Activated T-helper 1 cell treated with anti-CD3 and anti-CD28 coated beads, Interleukin-2, amount 50 U/mL, for 16 hours (primary cell): Measurements from ENCODE around the gene AMOTL2.

Experiments used
- DNase-seq, 2 donors: peaks; one replicate each; pipeline ENCODE4 v3.0.0-alpha.2; 2020; ENCODE audit warnings: low read depth in 1 of 2, low spot score in 1 of 2

Gene AMOTL2

DNA sequence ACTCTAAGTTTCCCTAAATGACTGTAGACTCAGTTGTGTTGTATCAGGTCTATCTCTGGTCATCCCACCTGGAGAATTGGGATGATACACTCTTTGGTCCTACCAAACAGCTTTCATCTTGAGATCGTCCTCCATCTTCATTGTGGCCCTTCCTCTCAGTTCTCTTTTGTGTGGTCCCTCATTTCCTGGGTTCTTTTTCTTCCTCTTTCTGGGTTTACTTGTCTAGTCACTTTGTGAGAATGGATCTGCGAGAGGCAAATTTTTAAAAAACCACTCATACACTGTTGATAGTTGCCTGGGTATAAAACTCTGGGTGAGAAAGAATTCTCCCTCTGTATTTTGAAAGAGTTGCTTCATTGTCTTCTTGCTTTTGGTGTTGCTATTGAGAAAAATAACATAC lies 6.0 kb upstream of the AMOTL2 start:
- no peak for DNase-seq

- no peak for DNase-seq
Observed at GRCh38 chr3:134378818-134379217, 4.6 kb upstream of the AMOTL2 start.

- no peak for DNase-seq
Observed at GRCh38 chr3:134378384-134378783, 4.1 kb upstream of the AMOTL2 start.

GRCh38 chr3:134377896-134378295 lies 3.6 kb upstream of the AMOTL2 start:
- DNase-seq: no peak

- DNase-seq: no peak
Observed at GRCh38 chr3:134376786-134377426, 2.7 kb upstream of the AMOTL2 start.

- no peak for DNase-seq
Observed at GRCh38 chr3:134376385-134376765, 2.1 kb upstream of the AMOTL2 start.

DNA sequence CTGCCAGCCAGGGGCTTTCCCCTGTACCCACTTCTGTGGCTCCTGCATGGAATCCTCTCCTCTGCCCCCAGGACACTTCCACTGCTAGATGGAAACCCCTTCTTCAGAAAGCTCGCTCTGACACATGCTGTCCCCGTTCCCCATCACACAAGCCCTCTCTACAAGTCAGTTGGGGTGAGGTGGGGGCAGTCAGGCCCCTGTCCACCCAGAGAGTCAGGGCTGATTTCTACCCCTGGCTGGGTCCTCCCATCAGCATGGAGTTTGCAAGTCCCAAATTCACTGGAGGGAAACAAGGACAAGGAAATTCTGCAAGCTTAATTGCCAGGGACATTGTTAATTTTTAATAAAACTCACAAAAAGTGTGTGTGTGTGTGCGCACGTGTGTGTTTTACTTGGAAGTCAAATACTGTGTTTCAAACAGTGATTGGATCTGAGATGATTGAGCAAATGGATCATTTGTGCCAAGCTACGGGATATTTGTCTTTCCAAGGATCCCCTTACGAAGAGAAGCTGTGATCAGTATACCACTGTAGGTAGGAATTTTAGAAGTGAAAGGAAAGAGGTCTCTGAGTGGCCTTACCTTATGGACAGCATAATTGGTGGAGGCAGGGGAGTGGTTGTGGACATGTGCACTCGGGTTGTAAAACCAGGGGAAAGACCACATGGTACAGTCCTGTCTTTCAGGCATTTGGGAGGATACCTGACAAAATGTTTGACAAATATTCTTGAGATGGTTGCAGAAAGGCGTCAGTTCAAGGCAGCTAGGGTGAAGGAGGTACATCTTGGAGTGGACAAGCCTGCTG lies 1.5 kb upstream of the AMOTL2 start:
- DNase-seq: no peak

- no peak for DNase-seq
Observed at GRCh38 chr3:134374791-134375581, 739 bp upstream of the AMOTL2 start.

- no peak for DNase-seq
Observed at GRCh38 chr3:134373271-134374104, 759 bp downstream of the AMOTL2 start.

DNA sequence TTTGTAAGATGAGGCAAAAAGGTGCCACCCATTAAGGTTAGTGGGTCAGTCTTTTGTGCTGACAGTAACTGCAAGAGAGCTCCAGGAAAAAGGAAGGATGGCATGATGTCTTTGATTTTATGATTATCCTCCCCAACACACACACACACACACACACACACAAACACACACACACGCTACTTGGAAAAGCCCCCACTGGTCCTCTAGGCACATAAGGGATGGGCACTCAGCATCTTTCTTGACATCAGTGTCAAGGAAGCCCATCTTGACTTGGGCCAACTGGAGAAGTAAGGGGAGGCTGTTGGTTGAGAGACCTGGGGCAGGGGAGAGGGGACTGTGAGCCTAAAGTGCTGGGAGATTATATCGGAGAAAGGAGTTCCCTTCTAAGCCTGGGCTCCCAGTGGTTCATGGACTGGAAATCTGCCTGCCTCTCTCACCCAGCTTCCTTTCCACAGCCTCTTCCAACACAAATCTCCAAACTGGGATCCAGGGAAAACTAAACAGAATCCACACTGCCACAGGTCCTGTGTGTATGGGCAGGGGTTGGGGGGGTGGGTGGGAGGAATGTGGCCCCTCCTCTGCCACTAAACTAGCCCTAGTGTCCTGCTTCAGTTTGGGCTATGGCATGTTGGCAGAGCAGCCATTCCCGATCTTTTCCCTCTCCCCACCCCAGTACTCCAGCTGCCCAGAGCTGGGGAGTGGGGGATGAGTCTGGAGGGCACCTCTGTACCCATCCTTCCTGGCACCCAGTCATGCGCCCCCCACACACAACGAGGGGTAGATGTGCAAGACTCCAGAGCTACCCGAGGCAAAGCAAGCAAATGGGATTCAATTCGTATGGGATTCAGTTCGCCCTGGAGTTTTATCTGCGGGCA lies 1.6 kb downstream of the AMOTL2 start:
- DNase-seq: no peak

DNA sequence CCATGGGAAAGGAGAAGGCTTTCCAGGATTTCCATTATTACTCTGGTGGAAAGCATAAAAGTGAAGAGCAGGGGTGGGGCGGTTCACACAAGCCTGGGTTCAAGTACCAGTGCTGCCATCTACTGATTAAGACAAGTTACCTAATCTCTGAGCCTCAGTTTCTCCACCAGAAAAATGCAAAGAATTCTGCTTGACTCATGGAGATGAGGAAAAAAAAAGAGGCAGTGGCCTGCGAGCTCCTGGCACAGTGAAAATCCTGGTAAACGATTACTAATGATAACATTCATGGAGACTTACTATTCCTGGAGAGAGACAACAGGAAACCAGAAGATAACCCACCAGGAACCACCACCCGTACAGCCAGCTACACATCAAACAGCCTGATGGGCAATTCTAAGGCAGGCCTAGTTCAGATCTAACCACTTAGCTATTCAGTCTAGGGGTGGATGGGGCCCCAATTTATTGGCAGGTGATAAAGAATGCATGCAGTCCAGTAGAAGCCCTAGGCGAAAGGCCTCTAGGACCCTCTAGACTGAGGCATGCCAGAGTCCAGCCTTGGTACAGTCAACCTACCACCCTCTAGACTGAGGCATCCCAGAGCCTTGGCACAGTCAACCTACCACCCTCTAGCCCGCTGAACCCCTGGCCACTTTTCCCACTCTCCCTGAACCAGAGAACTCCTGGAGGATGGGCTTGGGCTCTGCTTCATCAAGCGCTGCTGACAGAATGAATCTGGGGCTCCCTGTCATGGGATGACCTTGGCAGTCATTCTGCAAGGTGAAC lies 2.5 kb downstream of the AMOTL2 start:
- DNase-seq: no peak

DNA sequence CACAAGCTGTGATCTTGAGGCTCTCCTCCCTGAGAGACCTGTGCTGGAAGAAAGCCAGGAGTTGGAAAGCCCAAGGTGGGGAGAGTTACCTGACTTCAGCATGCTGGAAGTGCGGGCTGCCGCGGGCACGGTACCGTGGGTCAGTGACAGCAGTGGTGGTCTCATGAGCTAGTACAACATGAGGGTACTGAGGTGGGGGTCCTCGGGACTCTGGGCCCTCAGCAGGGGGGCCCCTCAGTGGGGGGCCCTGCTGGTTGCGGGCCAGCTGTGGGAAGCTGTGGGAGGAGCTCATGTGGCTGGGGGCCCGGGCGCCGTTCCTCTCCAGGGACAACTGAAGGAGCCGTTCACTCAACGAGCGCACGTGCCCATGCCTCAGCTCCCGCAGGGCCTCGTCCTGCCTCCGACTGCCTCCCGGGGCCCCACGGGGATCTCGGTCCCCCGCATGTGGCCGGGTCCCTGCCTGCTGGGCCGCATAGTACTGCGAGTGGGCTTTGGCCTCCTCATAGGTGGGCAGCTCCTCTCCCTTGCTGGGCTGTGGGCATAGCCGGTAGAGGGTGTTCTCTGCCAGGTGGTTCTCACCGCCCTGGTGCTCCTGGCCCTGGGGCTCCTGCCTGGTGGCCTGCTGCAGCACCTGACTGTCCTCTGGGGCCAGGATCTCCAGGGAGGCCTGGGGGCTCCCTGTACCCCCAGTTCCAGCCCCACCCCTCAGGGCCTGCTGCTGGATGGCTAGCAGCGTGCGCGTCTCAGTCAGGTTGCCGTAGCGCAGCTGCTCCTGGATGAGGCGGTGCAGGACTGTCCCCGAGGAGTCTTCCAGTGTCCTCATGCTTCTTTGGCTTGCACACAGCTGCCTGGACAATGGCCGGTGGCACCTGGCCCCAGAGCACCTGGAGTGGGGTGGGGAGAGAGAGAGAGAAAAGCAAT lies 3.4 kb downstream of the AMOTL2 start:
- no peak for DNase-seq

GRCh38 chr3:134369861-134370596 lies 4.2 kb downstream of the AMOTL2 start:
- no peak for DNase-seq

- no peak for DNase-seq
Observed at GRCh38 chr3:134369231-134369741, 5.0 kb downstream of the AMOTL2 start.

DNA sequence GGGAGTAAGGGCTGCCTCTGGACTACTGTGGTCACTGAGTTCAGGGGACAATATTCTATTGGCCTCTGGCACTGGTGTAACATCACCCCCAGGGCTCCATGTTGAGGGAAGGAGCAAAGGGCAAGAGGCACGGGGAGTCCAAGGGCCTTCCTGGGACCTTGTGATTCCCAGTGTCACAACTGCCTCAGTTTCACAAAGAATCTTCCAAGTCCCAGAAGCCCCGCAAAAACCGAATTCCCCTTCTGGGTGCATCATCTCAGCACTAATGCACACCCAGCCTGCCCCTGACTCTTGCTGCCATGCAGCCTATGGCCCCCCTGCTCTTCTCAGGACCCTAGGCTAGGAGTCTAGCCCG lies 5.5 kb downstream of the AMOTL2 start:
- no peak for DNase-seq

DNA sequence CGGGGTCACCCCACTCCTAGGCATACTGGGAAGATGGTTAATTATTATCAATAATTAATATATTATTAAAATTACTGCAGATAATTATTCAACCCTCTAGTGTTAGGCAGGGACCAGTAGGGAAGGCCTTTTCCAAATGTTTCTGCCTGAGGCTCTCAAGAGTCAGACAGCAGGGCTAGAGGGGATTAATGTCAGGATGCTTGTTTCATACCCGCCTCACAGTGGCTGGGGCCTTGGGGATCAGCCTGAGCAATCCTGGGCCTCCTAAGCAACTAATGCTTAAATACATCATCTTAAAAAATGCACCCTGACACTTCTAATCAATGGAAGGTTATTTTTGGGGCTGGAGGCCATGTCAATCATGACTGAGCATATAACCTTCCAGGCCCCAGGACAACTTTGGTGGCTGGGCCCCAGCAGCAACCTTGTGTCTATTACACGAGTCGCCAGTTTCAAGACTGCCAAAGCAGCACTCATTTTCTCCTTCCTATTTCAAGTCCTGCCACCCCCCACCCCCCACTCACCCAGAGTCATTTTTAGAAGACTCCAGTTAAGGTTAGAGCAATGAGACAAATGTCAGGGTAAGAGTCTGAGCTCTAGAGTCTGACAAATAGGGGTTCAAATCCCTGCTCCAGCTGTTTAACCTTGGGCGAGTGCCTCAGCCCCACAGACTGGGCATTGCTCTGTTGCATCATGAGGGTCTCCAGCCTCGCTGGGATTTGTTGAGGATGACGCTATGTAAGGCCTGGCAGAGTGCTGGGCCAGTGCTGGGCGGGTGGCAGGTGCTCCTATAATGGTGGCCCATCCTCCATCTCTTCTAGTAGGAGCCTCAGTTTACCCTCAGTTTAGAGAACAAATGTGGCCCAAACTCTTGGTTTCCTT lies 6.1 kb downstream of the AMOTL2 start:
- no peak for DNase-seq
